ENCODE data around the gene KLHL2.
A peak's percentile ranks its signal among the peaks of the same experiment; 100 is the strongest.

KLHL2 gene

DNA sequence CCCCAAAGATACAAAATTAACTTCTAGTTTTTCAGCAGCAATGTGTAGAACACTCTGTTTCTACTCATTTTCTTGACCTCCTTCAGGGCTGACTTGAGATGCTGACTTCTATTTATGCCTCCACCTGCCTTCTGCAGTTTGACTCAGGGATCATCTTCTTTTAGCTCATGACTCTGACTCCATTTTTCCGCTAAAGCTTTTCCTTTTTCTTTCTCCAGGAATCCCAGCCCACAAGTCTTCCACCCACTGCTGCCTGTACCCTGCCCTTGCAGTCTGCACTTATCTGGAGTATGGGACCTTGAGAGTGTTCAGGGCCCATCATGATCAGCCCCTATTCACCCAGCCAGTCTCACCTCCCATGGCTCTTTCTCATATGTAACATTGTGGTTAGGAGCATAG, 14.9 kb upstream of the KLHL2 start:
- no peak for DNase-seq (ENCODE audit: low read depth)
- TF ChIP-seq CTCF (conservative IDR thresholded peaks at IDR 0.05; ENCODE audit: low read length): no peak
- H3K4me3 ChIP-seq (ENCODE audit: low read length): no peak overlapping the region

- no peak for TF ChIP-seq CTCF (conservative IDR thresholded peaks at IDR 0.05; ENCODE audit: low read length)
- no peak overlapping the region for H3K4me3 ChIP-seq (ENCODE audit: low read length)
- DNase-seq (ENCODE audit: low read depth): no peak
Measured at GRCh38 chr4:165192956-165193355, 14.4 kb upstream of the KLHL2 start.

- H3K4me3 ChIP-seq (ENCODE audit: low read length): no peak overlapping the region
- TF ChIP-seq CTCF (conservative IDR thresholded peaks at IDR 0.05; ENCODE audit: low read length): no peak
Measured at GRCh38 chr4:165194368-165194767, 13.0 kb upstream of the KLHL2 start.

GRCh38 chr4:165198329-165198728, 9.0 kb upstream of the KLHL2 start:
- peak; percentile 14 for DNase-seq (ENCODE audit: low read depth)
- TF ChIP-seq CTCF (conservative IDR thresholded peaks at IDR 0.05; ENCODE audit: low read length): no peak
- H3K4me3 ChIP-seq (ENCODE audit: low read length): no peak overlapping the region

More at GRCh38 chr4:165194368-165194767, 13.0 kb upstream of the KLHL2 start:
- no peak for DNase-seq (ENCODE audit: low read depth)

DNA sequence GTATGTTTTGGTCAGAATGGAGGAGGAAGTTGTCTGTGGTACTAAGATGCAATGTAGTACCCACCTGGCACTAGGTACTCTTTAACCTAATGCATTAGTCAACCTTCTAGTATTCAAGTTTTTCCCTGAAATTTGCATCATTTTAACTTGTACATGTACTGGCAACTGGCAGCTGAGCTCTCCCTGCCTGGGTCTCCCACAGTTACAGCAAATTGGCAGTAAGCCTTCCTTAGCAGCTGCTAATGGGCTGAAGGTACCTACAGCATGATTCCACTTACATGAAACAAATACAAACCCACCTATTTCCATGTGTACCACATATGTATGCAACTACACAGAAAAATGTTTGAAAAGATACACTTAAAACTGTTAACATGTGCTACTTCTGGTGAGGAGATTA, 8.1 kb upstream of the KLHL2 start:
- H3K4me3 ChIP-seq (ENCODE audit: low read length): no peak overlapping the region

GRCh38 chr4:165199722-165200121, 7.6 kb upstream of the KLHL2 start:
- TF ChIP-seq CTCF (conservative IDR thresholded peaks at IDR 0.05; ENCODE audit: low read length): no peak
- DNase-seq (ENCODE audit: low read depth): peak; percentile 64

More for the DNA sequence above, 8.1 kb upstream of the KLHL2 start:
- no peak for DNase-seq (ENCODE audit: low read depth)
- TF ChIP-seq CTCF (conservative IDR thresholded peaks at IDR 0.05; ENCODE audit: low read length): no peak

GRCh38 chr4:165201806-165202205, 5.6 kb upstream of the KLHL2 start:
- no peak for TF ChIP-seq CTCF (conservative IDR thresholded peaks at IDR 0.05; ENCODE audit: low read length)
- DNase-seq (ENCODE audit: low read depth): peak; percentile 88
- no peak overlapping the region for H3K4me3 ChIP-seq (ENCODE audit: low read length)

More at GRCh38 chr4:165199722-165200121, 7.6 kb upstream of the KLHL2 start:
- H3K4me3 ChIP-seq (ENCODE audit: low read length): no peak overlapping the region
